HepG2 (cell line): ENCODE measurements around the gene GASK1A. TPM values are rescaled to one million over a fixed set of nuclear protein-coding genes. Genes with fewer than 3 reads are reported as not detected.
A peak's percentile ranks its signal among the peaks of the same experiment; 100 is the strongest.

Source experiments
- ARNT2 ChIP-seq: sonication (generic); formaldehyde crosslinking; IDR thresholded peaks from 2 replicates; pipeline ENCODE4 v1.8.0; 2022; ENCODE audit warnings: mild to moderate bottlenecking, low read depth, missing genetic modification reagents, moderate library complexity
- CCDC6 ChIP-seq: sonication (generic); formaldehyde crosslinking; IDR thresholded peaks from 2 replicates; pipeline ENCODE4 v1.8.1; 2022; ENCODE audit warnings: mild to moderate bottlenecking, missing genetic modification reagents, moderate library complexity
- EP300 ChIP-seq, 3 experiments: sonication (generic) in 1 of 3; formaldehyde crosslinking in 1 of 3; IDR thresholded peaks; 2 replicates each; pipeline versions ENCODE4 v1.5.1 to v1.6.1; 2011 to 2020; ENCODE audit warnings: low read depth in 2 of 3, low read length in 2 of 3, borderline replicate concordance in 1 of 3, improper control_type of control experiment in 1 of 3, mild to moderate bottlenecking in 1 of 3, missing genetic modification reagents in 1 of 3, moderate library complexity in 1 of 3
- GLI4 ChIP-seq: sonication (generic); formaldehyde crosslinking; IDR thresholded peaks from 2 replicates; pipeline ENCODE4 v1.5.1; 2020; ENCODE audit warnings: missing genetic modification reagents, mild to moderate bottlenecking, moderate library complexity, borderline replicate concordance
- HNRNPLL ChIP-seq: fragments of 200-400 bp; formaldehyde crosslinking; IDR thresholded peaks from 2 replicates; pipeline ENCODE4 v1.6.1; 2017; ENCODE audit warnings: mild to moderate bottlenecking, low read depth, low read length; ENCODE audit not compliant: poor library complexity, severe bottlenecking
- KAT7 ChIP-seq: IDR thresholded peaks from 2 replicates; pipeline ENCODE4 v1.6.1; 2018; ENCODE audit warnings: borderline replicate concordance, missing compliant biosample characterization
- KDM3A ChIP-seq: IDR thresholded peaks from 2 replicates; pipeline ENCODE4 v1.6.1; 2018; ENCODE audit warnings: low read depth, missing compliant biosample characterization
- KLF12 ChIP-seq: sonication (generic); formaldehyde crosslinking; IDR thresholded peaks from 2 replicates; pipeline ENCODE4 v1.4.0; 2020; ENCODE audit warnings: missing genetic modification reagents, borderline replicate concordance
- KLF16 ChIP-seq, 2 experiments: sonication (generic) in 1 of 2; formaldehyde crosslinking in 1 of 2; IDR thresholded peaks; 2 replicates each; pipeline versions ENCODE4 v1.6.1 to v1.8.0; 2016 to 2023; ENCODE audit warnings: missing genetic modification reagents in 2 of 2, missing compliant biosample characterization in 1 of 2
- MTF1 ChIP-seq: sonication (generic); formaldehyde crosslinking; IDR thresholded peaks from 2 replicates; pipeline ENCODE4 v1.5.0; 2020; ENCODE audit warnings: missing genetic modification reagents
- MXD4 ChIP-seq: IDR thresholded peaks from 2 replicates; pipeline ENCODE4 v1.6.1; 2016; ENCODE audit warnings: mild to moderate bottlenecking, missing biosample characterization, missing genetic modification reagents
- NFYC ChIP-seq: IDR thresholded peaks from 2 replicates; pipeline ENCODE4 v1.6.1; 2016; ENCODE audit warnings: missing genetic modification reagents, missing compliant biosample characterization
- SMARCC2 ChIP-seq: fragments of 450-650 bp; IDR thresholded peaks from 2 replicates; pipeline ENCODE4 v1.6.1; 2017; ENCODE audit warnings: antibody characterized with exemption, mild to moderate bottlenecking
- SRSF4 ChIP-seq: fragments of 200-400 bp; formaldehyde crosslinking; IDR thresholded peaks from one replicate; pipeline ENCODE4 v1.6.1; 2018; ENCODE audit warnings: mild to moderate bottlenecking, low read depth, low read length, moderate library complexity; ENCODE audit not compliant: poor library complexity, severe bottlenecking
- TBP ChIP-seq: sonication (generic); formaldehyde crosslinking; IDR thresholded peaks from 2 replicates; pipeline ENCODE4 v1.5.0; 2020; ENCODE audit warnings: missing genetic modification reagents
- TFDP2 ChIP-seq: sonication (generic); formaldehyde crosslinking; IDR thresholded peaks from 2 replicates; pipeline ENCODE4 v1.4.0; 2020; ENCODE audit warnings: missing genetic modification reagents
- THYN1 ChIP-seq: sonication (generic); formaldehyde crosslinking; IDR thresholded peaks from 2 replicates; pipeline ENCODE4 v1.8.1; 2023; ENCODE audit warnings: low read depth, mild to moderate bottlenecking, moderate library complexity, missing genetic modification reagents, borderline replicate concordance
- ZBTB42 ChIP-seq: sonication (generic); formaldehyde crosslinking; IDR thresholded peaks from 2 replicates; pipeline ENCODE4 v1.5.0; 2020; ENCODE audit warnings: mild to moderate bottlenecking, missing genetic modification reagents
- ZBTB43 ChIP-seq: sonication (generic); formaldehyde crosslinking; conservative IDR thresholded peaks from 2 replicates; pipeline ENCODE4 v1.4.0; 2020; ENCODE audit warnings: missing genetic modification reagents
- ZBTB44 ChIP-seq: sonication (generic); formaldehyde crosslinking; IDR thresholded peaks from 2 replicates; pipeline ENCODE4 v1.4.0; 2020; ENCODE audit warnings: missing genetic modification reagents
- ZNF503 ChIP-seq: sonication (generic); formaldehyde crosslinking; IDR thresholded peaks from 2 replicates; pipeline ENCODE4 v1.4.0; 2020; ENCODE audit warnings: missing genetic modification reagents
- ZNF562 ChIP-seq: sonication (generic); formaldehyde crosslinking; IDR thresholded peaks from 2 replicates; pipeline ENCODE4 v1.8.0; 2022; ENCODE audit warnings: missing genetic modification reagents, borderline replicate concordance
- ZNF7 ChIP-seq: IDR thresholded peaks from 2 replicates; pipeline ENCODE4 v1.6.1; 2016; ENCODE audit warnings: missing biosample characterization, missing genetic modification reagents
- ZNF776 ChIP-seq: sonication (generic); formaldehyde crosslinking; IDR thresholded peaks from 2 replicates; pipeline ENCODE4 v1.4.0; 2020; ENCODE audit warnings: mild to moderate bottlenecking, missing genetic modification reagents
- polyA plus RNA-seq, 8 experiments: library from polyadenylated mRNA; depleted of rRNA in 3 of 8; stranded (reverse) in 7 of 8; unstranded in 1 of 8; fragments of >200 nt; fragmentation: Illumina TruSeq in 4 of 8; extraction: Trizol in 4 of 8; gene quantifications; 2 replicates each; pipeline versions ENCODE4 v1.2.1 to v1.2.3, GENCODE V29; 2011 to 2016; ENCODE audit warnings: low read depth in 4 of 8, missing spikeins in 1 of 8, mixed read lengths in 1 of 8; ENCODE audit not compliant: insufficient read depth in 1 of 8
- total RNA-seq, 5 experiments: library from RNA; depleted of rRNA; stranded (reverse); fragments of >200 nt; fragmentation: Illumina TruSeq; extraction: Trizol; gene quantifications; 2 replicates each; pipeline ENCODE4 v1.2.3, GENCODE V29; 2016; ENCODE audit warnings: low read depth in 1 of 5

GASK1A gene
- total and polyA plus RNA-seq, 2 of the 13 experiments (the other 11 are each of a cell fraction or from before 2014, with no cell fraction given) = not detected

- 0 out of 2 replicates have a peak, but pooled peaks have one; percentile 19 for TF ChIP-seq ZBTB44 (CRISPR knock-in tag)
- no peak for TF ChIP-seq TBP (CRISPR knock-in tag)
- no peak for TF ChIP-seq KLF16 (CRISPR knock-in tag; IDR thresholded peaks at IDR 0.05)
- TF ChIP-seq KLF12 (CRISPR knock-in tag) = peak; percentile 32; the same call in 1 of the 2 replicates
- no peak for TF ChIP-seq NFYC (CRISPR knock-in tag)
- TF ChIP-seq EP300 (IDR thresholded peaks at IDR 0.05; ENCODE audit: low read depth in 2 of 2, low read length in 2 of 2) = no peak
- no peak for TF ChIP-seq EP300 (CRISPR knock-in tag; IDR thresholded peaks at IDR 0.05; ENCODE audit: borderline replicate concordance)
- 0 out of 2 replicates have a peak, but pooled peaks have one; percentile 40 for TF ChIP-seq ARNT2 (CRISPR knock-in tag)
- 0 out of 2 replicates have a peak, but pooled peaks have one; percentile 24 for TF ChIP-seq CCDC6
- no peak for TF ChIP-seq THYN1 (CRISPR knock-in tag)
- no peak for TF ChIP-seq GLI4 (CRISPR knock-in tag)
- peak; percentile 27 for TF ChIP-seq HNRNPLL
- TF ChIP-seq MXD4 (CRISPR knock-in tag) = peak; percentile 19; the same call in 1 of the 2 replicates
- no peak for TF ChIP-seq KAT7 (CRISPR knock-in tag)
- TF ChIP-seq ZNF7 (CRISPR knock-in tag) = no peak
- no peak for TF ChIP-seq SMARCC2
- TF ChIP-seq ZNF503 = no peak
- TF ChIP-seq MTF1 (CRISPR knock-in tag) = no peak
- TF ChIP-seq SRSF4 = no peak
- TF ChIP-seq ZBTB43 (CRISPR knock-in tag) = 0 out of 2 replicates have a peak, but pooled peaks have one; percentile 52
- TF ChIP-seq KDM3A = 0 out of 2 replicates have a peak, but pooled peaks have one; percentile 36
- TF ChIP-seq TFDP2 (CRISPR knock-in tag) = peak; percentile 18
- no peak for TF ChIP-seq ZNF562 (CRISPR knock-in tag)
- TF ChIP-seq ZNF776 (CRISPR knock-in tag) = no peak
- no peak; the same call in 1 of the 2 replicates for TF ChIP-seq ZBTB42 (CRISPR knock-in tag)
Measured at GRCh38 chr3:43105596-43106292, 126.6 kb downstream of the GASK1A start, which contains the start of gene POMGNT2 (continued).
